Stomach (tissue), 4 donors: ENCODE results near the gene TOX3.

Source experiments
- CTCF ChIP-seq, 7 experiments: fragments of 450-650 bp in 4 of 7; fragments of 200-600 bp in 3 of 7; sonication (generic) in 3 of 7; IDR thresholded peaks; one replicate each; pipeline ENCODE4 v1.5.1; 2016 to 2019; ENCODE audit warnings: antibody characterized with exemption in 7 of 7, control low read depth in 2 of 7, mild to moderate bottlenecking in 1 of 7
- POLR2A ChIP-seq, 4 donors: fragments of 450-650 bp; IDR thresholded peaks; one replicate each; pipeline ENCODE4 v1.6.1; 2016; ENCODE audit warnings: antibody characterized with exemption in 4 of 4, control low read depth in 2 of 4, mild to moderate bottlenecking in 1 of 4, moderate library complexity in 1 of 4

GRCh38 chr16:52499060-52499440 is 47.9 kb downstream of the TOX3 start:
- TF ChIP-seq CTCF (IDR thresholded peaks at IDR 0.05) (no peak), POLR2A (IDR thresholded peaks at IDR 0.05) (no peak)
